ENCODE measurements around the gene TDP1.

Gene TDP1

DNA sequence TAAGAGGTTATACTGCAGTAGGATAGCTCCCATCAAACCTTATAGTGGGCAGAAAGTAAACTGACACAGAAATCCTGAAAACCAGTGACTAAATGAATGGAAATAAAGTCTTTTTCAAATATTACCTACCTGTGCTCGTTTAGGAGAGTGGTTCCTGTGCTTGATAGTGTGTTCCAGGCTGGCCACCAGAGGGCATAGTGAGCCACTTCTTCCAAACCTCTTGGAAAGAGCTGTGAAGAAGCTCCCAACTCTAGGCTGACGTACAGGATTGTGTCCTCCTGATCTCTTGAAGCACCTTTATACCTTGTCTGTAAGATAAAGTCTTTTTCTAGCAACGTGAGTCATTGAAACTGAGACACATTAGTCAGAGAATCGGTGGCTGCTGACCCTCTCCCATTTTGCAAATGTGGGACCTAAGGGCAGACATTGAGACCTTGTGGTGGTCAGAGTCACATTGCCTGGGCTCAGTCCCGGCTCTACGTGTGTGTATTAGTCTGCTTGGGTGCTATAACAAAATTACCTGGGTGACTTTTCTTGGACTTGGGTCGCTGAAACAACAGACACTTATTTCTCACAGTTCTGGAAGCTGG is 17.6 kb downstream of the TDP1 start:
- CTCF ChIA-PET = interaction anchor here (0.6 to 11.1 kb wide), 42 partner anchors 8 to 1202 kb away, joined by 3 to 347 read pairs (median 4); partner anchors contain the start of genes EFCAB11, KCNK13, PSMC1 and TDP1
- no peak overlapping the region for H3K4me3 ChIP-seq (ENCODE audit: low read depth, low read length)
- POLR2A ChIA-PET = no interaction called here
- DNase-seq (ENCODE audit: low read depth, low spot score) = no peak
- TF ChIP-seq, protein P1, sequence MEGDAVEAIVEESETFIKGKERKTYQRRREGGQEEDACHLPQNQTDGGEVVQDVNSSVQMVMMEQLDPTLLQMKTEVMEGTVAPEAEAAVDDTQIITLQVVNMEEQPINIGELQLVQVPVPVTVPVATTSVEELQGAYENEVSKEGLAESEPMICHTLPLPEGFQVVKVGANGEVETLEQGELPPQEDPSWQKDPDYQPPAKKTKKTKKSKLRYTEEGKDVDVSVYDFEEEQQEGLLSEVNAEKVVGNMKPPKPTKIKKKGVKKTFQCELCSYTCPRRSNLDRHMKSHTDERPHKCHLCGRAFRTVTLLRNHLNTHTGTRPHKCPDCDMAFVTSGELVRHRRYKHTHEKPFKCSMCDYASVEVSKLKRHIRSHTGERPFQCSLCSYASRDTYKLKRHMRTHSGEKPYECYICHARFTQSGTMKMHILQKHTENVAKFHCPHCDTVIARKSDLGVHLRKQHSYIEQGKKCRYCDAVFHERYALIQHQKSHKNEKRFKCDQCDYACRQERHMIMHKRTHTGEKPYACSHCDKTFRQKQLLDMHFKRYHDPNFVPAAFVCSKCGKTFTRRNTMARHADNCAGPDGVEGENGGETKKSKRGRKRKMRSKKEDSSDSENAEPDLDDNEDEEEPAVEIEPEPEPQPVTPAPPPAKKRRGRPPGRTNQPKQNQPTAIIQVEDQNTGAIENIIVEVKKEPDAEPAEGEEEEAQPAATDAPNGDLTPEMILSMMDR (IDR thresholded peaks at IDR 0.05; ENCODE audit: insufficient read depth, low read length, missing control alignments) = peak; percentile 92

DNA sequence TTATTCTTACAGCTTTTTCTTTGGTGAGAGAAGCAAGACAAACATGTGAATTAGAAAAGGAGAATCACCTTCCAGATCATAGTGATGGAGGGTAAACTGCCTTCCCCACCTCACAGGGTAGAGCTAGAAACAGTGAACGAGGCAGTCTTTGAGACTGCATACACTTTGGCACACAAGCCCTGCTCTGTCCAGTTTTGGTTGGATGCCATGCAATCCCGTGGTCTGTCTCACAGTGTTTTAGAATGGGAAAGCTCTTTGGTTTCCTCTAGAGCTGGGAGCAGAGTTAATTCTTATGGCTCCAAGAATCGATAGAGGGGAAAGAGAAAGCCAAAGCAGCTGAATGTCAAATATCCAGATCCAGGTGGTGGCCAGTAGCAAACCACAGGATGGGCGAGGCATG is 21.9 kb downstream of the TDP1 start:
- POLR2A ChIA-PET = no interaction called here
- no peak overlapping the region for H3K4me3 ChIP-seq (ENCODE audit: low read depth, low read length)
- no peak for DNase-seq (ENCODE audit: low read depth, low spot score)
- TF ChIP-seq, protein P1 (IDR thresholded peaks at IDR 0.05; ENCODE audit: insufficient read depth, low read length, missing control alignments) = no peak
- CTCF ChIA-PET = interaction anchor here (0.9 to 11.1 kb wide), 6 partner anchors 9 to 281 kb away, joined by 3 to 347 read pairs (median 40); partner anchors contain the start of genes EFCAB11 and TDP1

DNA sequence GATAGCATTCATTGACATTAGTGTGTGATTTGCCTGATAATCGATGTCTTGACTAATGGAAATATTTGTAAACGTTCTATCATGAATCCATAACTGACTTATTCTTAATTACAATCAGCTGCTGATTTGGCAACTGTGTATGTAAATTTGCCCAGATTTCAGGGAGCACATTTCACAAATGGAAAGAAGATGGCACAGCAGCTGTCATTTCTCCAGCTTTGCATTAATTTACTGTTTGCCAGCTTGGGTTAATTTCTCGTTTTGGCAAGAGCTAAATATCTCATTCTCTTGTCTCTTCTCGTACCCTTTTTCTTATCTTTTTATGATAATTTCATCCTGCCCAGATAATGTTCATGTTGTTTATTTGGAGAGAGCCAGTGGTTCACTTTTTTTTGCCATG is 22.9 kb downstream of the TDP1 start:
- no peak overlapping the region for H3K4me3 ChIP-seq (ENCODE audit: low read depth, low read length)
- POLR2A ChIA-PET = no interaction called here
- DNase-seq (ENCODE audit: low read depth, low spot score) = no peak
- CTCF ChIA-PET = interaction anchor here (0.8 to 11.1 kb wide), 4 partner anchors 8 to 257 kb away, joined by 3 to 347 read pairs (median 84); partner anchors contain the start of genes EFCAB11 and TDP1
- TF ChIP-seq, protein P1 (IDR thresholded peaks at IDR 0.05; ENCODE audit: insufficient read depth, low read length, missing control alignments) = no peak

DNA sequence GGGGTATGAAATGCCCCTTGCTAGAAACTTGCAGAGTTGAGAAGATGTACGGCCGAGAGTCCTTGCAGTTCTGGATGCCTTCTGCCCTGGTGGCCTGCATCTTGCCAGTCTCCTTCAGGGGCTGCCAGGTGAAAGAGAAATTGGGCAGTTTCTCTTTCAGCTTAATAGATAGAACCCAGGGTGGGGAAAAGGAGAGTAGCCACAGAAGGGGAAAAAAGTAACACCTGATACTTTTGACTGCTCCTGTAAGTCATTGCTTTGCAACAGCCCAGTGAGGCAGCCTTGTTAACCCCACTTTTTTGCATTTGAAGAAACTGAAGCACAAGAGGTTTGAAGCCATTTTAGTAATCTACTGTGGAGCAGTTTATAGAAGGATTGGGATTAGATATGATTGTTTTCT is 27.6 kb downstream of the TDP1 start:
- H3K4me3 ChIP-seq (ENCODE audit: low read depth, low read length) = no peak overlapping the region
- TF ChIP-seq, protein P1 (IDR thresholded peaks at IDR 0.05; ENCODE audit: insufficient read depth, low read length, missing control alignments) = no peak
- ChIA-PET CTCF (interaction anchor here (3.2 to 3.6 kb wide), 2 partner anchors 10 to 252 kb away, joined by 20 to 31 read pairs; no protein-coding TSS in a partner anchor), POLR2A (no interaction called here)
- no peak for DNase-seq (ENCODE audit: low read depth, low spot score)

DNA sequence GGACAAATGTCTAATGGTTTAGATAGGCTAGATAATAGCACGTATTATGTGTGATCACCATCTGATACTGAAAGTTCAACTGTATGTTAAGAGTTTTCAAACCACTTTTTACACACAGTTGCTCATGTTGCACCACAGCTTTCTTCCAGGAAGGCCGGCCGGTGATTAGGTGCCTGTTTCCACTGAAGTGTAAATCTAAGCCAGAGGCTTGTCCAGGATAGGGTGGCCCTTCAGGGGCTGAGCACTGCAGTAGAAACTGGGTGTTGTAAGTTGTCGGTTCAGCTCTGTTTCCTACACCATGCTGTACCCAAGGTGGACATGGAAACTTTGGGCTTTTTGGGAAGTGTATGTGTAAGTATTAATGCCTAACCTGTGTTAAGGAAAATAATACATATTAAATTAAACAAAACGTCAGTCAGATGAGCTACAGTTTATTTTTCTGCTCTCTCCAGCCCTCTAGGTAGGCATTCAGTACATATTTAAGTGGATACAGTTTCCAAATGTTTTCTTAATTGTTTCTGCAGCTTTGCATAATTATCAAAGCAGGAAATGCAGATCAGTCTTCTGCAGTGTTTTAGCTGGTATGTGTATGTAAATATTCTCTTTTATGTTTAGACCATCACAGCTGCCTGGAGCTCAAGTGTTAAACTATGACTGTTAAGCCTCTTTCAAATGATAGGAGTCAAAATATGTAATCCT is 30.9 kb downstream of the TDP1 start:
- POLR2A ChIA-PET = no interaction called here
- no peak overlapping the region for H3K4me3 ChIP-seq (ENCODE audit: low read depth, low read length)
- DNase-seq (ENCODE audit: low read depth, low spot score) = no peak
- CTCF ChIA-PET = interaction anchor here (0.9 to 6.7 kb wide), 5 partner anchors 12 to 251 kb away, joined by 3 to 78 read pairs (median 3); no protein-coding TSS in a partner anchor
- TF ChIP-seq, protein P1 (IDR thresholded peaks at IDR 0.05; ENCODE audit: insufficient read depth, low read length, missing control alignments) = no peak

DNA sequence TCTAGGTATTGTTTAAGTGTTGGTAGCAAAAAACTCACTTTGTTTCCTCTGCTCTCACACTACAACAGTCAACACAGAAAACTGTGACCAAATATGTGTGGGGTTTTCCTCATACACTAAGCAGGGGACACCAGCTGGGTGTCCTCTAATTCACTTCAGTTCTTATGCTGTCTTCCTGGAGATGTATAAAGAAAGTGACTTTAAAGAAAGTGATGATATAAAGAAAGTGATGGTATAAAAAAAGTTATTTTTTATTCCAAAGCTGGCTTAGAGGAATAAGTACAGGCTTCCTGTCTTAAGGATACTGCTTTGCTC is 31.4 kb downstream of the TDP1 start:
- ChIA-PET POLR2A (no interaction called here), CTCF (interaction anchor here (1.0 to 6.7 kb wide), 2 partner anchors 13 to 251 kb away, joined by 3 to 78 read pairs; no protein-coding TSS in a partner anchor)
- H3K4me3 ChIP-seq (ENCODE audit: low read depth, low read length) = no peak overlapping the region
- TF ChIP-seq, protein P1 (IDR thresholded peaks at IDR 0.05; ENCODE audit: insufficient read depth, low read length, missing control alignments) = no peak
- no peak for DNase-seq (ENCODE audit: low read depth, low spot score)

Data from AG04449 (cell line).